Measurements from ENCODE around the gene AFF3.

Gene AFF3

DNA sequence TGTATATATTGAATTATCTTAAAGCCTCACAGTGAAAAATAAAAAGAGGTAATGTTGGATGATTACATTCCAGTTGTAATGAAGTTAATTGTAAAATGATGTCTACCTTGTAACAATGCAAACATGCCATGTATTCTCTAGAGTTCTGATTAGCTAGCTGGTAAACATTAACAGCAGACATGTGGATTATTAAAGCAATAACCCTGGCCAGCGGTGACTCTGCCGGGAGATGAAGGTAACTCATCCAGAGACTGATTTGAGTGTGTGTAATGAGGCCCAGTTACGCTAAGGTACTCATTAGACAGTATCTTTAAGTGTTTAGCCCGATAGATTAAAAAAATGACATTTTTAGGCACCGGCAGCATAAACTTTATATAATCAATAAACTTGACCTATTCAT is 573.0 kb downstream of the AFF3 start:
- Histone ChIP-seq H2AFZ (ENCODE audit: low read depth, low read length) (no peak overlapping the region), H2BK12ac (ENCODE audit: low read length in 2 of 2) (no peak overlapping the region), H3K27me3 (ENCODE audit: control insufficient read depth in 1 of 2, insufficient read depth in 1 of 2, low read length in 2 of 2) (peaks cover 0 to 43% of the 10 kb centered on the region in 2 experiments), H3K27ac (ENCODE audit: low read length, poor library complexity, severe bottlenecking) (no peak overlapping the region), H4K91ac (ENCODE audit: low read length) (no peak overlapping the region), H3K4ac (ENCODE audit: low read depth in 1 of 2, low read length in 2 of 2) (no peak overlapping the region), H3K36me3 (ENCODE audit: control insufficient read depth in 1 of 2, insufficient read depth in 2 of 2, low read depth in 1 of 2, low read length in 2 of 2) (peaks cover 0 to 15% of the 10 kb centered on the region in 2 experiments), H3K79me1 (replicated peaks; ENCODE audit: low read length, poor library complexity, severe bottlenecking) (no peaks in the 10 kb centered on the region), H2BK120ac (ENCODE audit: low read depth, low read length) (no peak overlapping the region), H4K8ac (ENCODE audit: low read length) (no peak overlapping the region), H3K14ac (ENCODE audit: low read length in 2 of 2) (no peak overlapping the region), H3K4me2 (ENCODE audit: low read length, poor library complexity, severe bottlenecking) (no peak overlapping the region), H3K23ac (ENCODE audit: low read length in 2 of 2) (no peak overlapping the region), H3K9ac (ENCODE audit: low read length) (no peak overlapping the region), H3K9me3 (ENCODE audit: control insufficient read depth, low read length) (no peaks in the 10 kb centered on the region), H2AK5ac (ENCODE audit: low read length, severe bottlenecking) (no peak overlapping the region), H2BK5ac (ENCODE audit: low read depth, low read length, poor library complexity, severe bottlenecking) (no peak overlapping the region), H3K4me1 (ENCODE audit: control insufficient read depth, insufficient read depth, low read depth, low read length) (peaks cover 5% of the 10 kb centered on the region), H3K4me3 (ENCODE audit: insufficient read depth in 1 of 2, low read depth in 1 of 2, low read length in 2 of 2) (no peak overlapping the region), H3K18ac (ENCODE audit: low read depth in 1 of 2, low read length in 2 of 2) (no peak overlapping the region), H2BK15ac (ENCODE audit: low read depth, poor library complexity, severe bottlenecking) (no peak overlapping the region)
- WGBS: 100% methylated on average over 5 of the region's 5 CpGs
- DNase-seq: no peak

DNA sequence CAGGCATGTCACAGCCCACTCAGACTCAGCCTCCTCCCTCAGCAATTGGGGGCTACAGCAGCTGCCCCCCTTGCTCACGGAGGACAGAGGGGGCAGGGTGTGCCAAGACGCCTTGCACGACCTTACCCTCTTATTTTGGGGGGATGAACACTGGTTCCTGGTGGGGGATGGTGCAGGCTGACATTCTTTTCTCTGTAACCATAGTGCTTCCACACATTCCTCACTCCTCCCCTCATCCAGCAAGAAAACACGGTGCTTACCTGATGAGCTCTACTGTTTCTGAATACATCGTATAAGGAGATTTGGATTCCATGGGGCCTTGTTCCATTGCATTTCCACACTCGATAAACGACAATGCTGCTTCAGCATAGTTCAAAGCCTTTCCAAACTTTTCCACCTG is 577.2 kb downstream of the AFF3 start:
- Histone ChIP-seq H3K36me3 (ENCODE audit: control insufficient read depth in 1 of 2, insufficient read depth in 2 of 2, low read depth in 1 of 2, low read length in 2 of 2) (peaks cover 0 to 13% of the 10 kb centered on the region in 2 experiments), H2BK12ac (ENCODE audit: low read length in 2 of 2) (no peak overlapping the region), H4K8ac (ENCODE audit: low read length) (no peak overlapping the region), H3K9ac (ENCODE audit: low read length) (no peak overlapping the region), H3K4me2 (ENCODE audit: low read length, poor library complexity, severe bottlenecking) (no peak overlapping the region), H2AFZ (ENCODE audit: low read depth, low read length) (no peak overlapping the region), H3K18ac (ENCODE audit: low read depth in 1 of 2, low read length in 2 of 2) (no peak overlapping the region), H2BK120ac (ENCODE audit: low read depth, low read length) (no peak overlapping the region), H2BK15ac (ENCODE audit: low read depth, poor library complexity, severe bottlenecking) (no peak overlapping the region), H2AK5ac (ENCODE audit: low read length, severe bottlenecking) (no peak overlapping the region), H3K14ac (ENCODE audit: low read length in 2 of 2) (no peak overlapping the region), H3K27ac (ENCODE audit: low read length, poor library complexity, severe bottlenecking) (no peak overlapping the region), H3K79me1 (replicated peaks; ENCODE audit: low read length, poor library complexity, severe bottlenecking) (no peaks in the 10 kb centered on the region), H3K4ac (ENCODE audit: low read depth in 1 of 2, low read length in 2 of 2) (no peak overlapping the region), H3K27me3 (ENCODE audit: control insufficient read depth in 1 of 2, insufficient read depth in 1 of 2, low read length in 2 of 2) (peaks cover 0 to 36% of the 10 kb centered on the region in 2 experiments), H2BK5ac (ENCODE audit: low read depth, low read length, poor library complexity, severe bottlenecking) (no peak overlapping the region), H3K9me3 (ENCODE audit: control insufficient read depth, low read length) (no peaks in the 10 kb centered on the region), H3K4me3 (ENCODE audit: insufficient read depth in 1 of 2, low read depth in 1 of 2, low read length in 2 of 2) (no peak overlapping the region), H4K91ac (ENCODE audit: low read length) (no peak overlapping the region), H3K23ac (ENCODE audit: low read length in 2 of 2) (no peak overlapping the region), H3K4me1 (ENCODE audit: control insufficient read depth, insufficient read depth, low read depth, low read length) (peaks cover 3% of the 10 kb centered on the region)
- WGBS: 94% methylated on average over 4 of the region's 7 CpGs
- DNase-seq: no peak

DNA sequence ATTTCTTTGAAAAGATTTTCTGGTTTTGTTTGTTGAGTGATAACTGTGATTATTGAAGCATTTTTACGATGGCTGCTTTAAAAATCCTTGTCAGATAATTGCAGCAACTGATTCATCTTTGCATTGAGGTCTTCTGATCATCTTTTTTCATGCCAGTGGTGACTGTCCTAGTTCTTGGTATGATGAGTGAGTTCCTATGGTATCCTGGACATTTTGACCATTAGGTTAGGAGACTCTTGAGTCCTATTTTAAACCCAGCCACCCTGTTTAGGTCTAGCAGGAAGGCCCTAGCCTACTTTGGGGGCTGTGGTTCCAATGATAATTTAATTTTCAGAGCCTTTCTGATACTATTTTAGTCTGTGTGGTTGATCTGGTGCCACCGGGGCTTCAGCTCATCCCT is 579.9 kb downstream of the AFF3 start:
- 98% methylated on average over 2 of the region's 2 CpGs for WGBS
- Histone ChIP-seq H3K4me2 (ENCODE audit: low read length, poor library complexity, severe bottlenecking) (no peak overlapping the region), H3K27ac (ENCODE audit: low read length, poor library complexity, severe bottlenecking) (no peak overlapping the region), H3K79me1 (replicated peaks; ENCODE audit: low read length, poor library complexity, severe bottlenecking) (peaks cover 3% of the 10 kb centered on the region), H2BK12ac (ENCODE audit: low read length in 2 of 2) (no peak overlapping the region), H3K36me3 (ENCODE audit: control insufficient read depth in 1 of 2, insufficient read depth in 2 of 2, low read depth in 1 of 2, low read length in 2 of 2) (peaks cover 0 to 16% of the 10 kb centered on the region in 2 experiments), H2BK120ac (ENCODE audit: low read depth, low read length) (no peak overlapping the region), H3K9me3 (ENCODE audit: control insufficient read depth, low read length) (no peaks in the 10 kb centered on the region), H3K18ac (ENCODE audit: low read depth in 1 of 2, low read length in 2 of 2) (no peak overlapping the region), H3K4me1 (ENCODE audit: control insufficient read depth, insufficient read depth, low read depth, low read length) (peaks cover 1% of the 10 kb centered on the region), H2BK15ac (ENCODE audit: low read depth, poor library complexity, severe bottlenecking) (no peak overlapping the region), H3K4ac (ENCODE audit: low read depth in 1 of 2, low read length in 2 of 2) (no peak overlapping the region), H2BK5ac (ENCODE audit: low read depth, low read length, poor library complexity, severe bottlenecking) (no peak overlapping the region), H3K9ac (ENCODE audit: low read length) (no peak overlapping the region), H4K8ac (ENCODE audit: low read length) (no peak overlapping the region), H3K4me3 (ENCODE audit: insufficient read depth in 1 of 2, low read depth in 1 of 2, low read length in 2 of 2) (no peak overlapping the region), H3K27me3 (ENCODE audit: control insufficient read depth in 1 of 2, insufficient read depth in 1 of 2, low read length in 2 of 2) (peaks cover 0 to 35% of the 10 kb centered on the region in 2 experiments), H3K14ac (ENCODE audit: low read length in 2 of 2) (no peak overlapping the region), H2AK5ac (ENCODE audit: low read length, severe bottlenecking) (no peak overlapping the region), H2AFZ (ENCODE audit: low read depth, low read length) (no peak overlapping the region), H4K91ac (ENCODE audit: low read length) (no peak overlapping the region), H3K23ac (ENCODE audit: low read length in 2 of 2) (no peak overlapping the region)
- no peak for DNase-seq

DNA sequence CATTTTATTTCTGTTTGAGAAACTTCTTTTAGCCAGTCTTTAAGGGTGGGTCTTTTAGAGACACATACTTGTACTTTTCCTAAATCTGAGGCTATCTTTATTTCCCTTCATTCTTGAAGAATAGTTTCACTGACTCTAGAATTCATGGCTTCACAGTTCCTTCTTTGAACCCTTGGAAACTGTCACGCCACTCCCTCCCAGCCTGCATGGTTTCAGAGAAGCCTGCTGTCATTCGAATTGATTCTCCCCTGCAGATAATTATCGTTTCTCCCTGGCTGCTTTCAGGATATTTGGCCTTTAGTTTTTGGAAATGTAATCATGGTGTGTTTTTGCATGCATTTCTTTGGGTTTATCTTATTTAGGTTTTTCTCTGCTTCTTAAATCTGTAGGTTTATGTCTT is 580.6 kb downstream of the AFF3 start:
- Histone ChIP-seq H2BK120ac (ENCODE audit: low read depth, low read length) (no peak overlapping the region), H2BK15ac (ENCODE audit: low read depth, poor library complexity, severe bottlenecking) (no peak overlapping the region), H3K18ac (ENCODE audit: low read depth in 1 of 2, low read length in 2 of 2) (no peak overlapping the region), H3K9me3 (ENCODE audit: control insufficient read depth, low read length) (no peaks in the 10 kb centered on the region), H2AFZ (ENCODE audit: low read depth, low read length) (no peak overlapping the region), H3K4me3 (ENCODE audit: insufficient read depth in 1 of 2, low read depth in 1 of 2, low read length in 2 of 2) (no peak overlapping the region), H3K27me3 (ENCODE audit: control insufficient read depth in 1 of 2, insufficient read depth in 1 of 2, low read length in 2 of 2) (peaks cover 0 to 36% of the 10 kb centered on the region in 2 experiments), H3K79me1 (replicated peaks; ENCODE audit: low read length, poor library complexity, severe bottlenecking) (peaks cover 3% of the 10 kb centered on the region), H3K4me2 (ENCODE audit: low read length, poor library complexity, severe bottlenecking) (no peak overlapping the region), H3K36me3 (ENCODE audit: control insufficient read depth in 1 of 2, insufficient read depth in 2 of 2, low read depth in 1 of 2, low read length in 2 of 2) (peaks cover 0 to 14% of the 10 kb centered on the region in 2 experiments), H2AK5ac (ENCODE audit: low read length, severe bottlenecking) (no peak overlapping the region), H2BK5ac (ENCODE audit: low read depth, low read length, poor library complexity, severe bottlenecking) (no peak overlapping the region), H4K8ac (ENCODE audit: low read length) (no peak overlapping the region), H3K4me1 (ENCODE audit: control insufficient read depth, insufficient read depth, low read depth, low read length) (peaks cover 1% of the 10 kb centered on the region), H3K14ac (ENCODE audit: low read length in 2 of 2) (no peak overlapping the region), H3K23ac (ENCODE audit: low read length in 2 of 2) (no peak overlapping the region), H3K27ac (ENCODE audit: low read length, poor library complexity, severe bottlenecking) (no peak overlapping the region), H2BK12ac (ENCODE audit: low read length in 2 of 2) (no peak overlapping the region), H4K91ac (ENCODE audit: low read length) (no peak overlapping the region), H3K9ac (ENCODE audit: low read length) (no peak overlapping the region), H3K4ac (ENCODE audit: low read depth in 1 of 2, low read length in 2 of 2) (no peak overlapping the region)
- DNase-seq: no peak
- 92% methylated on average over 3 of the region's 3 CpGs for WGBS

All from mesenchymal stem cell (in vitro differentiated cells and primary cell).